Measurements from ENCODE around the gene ALKBH2.

- TF ChIP-seq CTCF (IDR thresholded peaks at IDR 0.05) (no peak), EP300 (IDR thresholded peaks at IDR 0.05) (no peak)
Measured at GRCh38 chr12:109098183-109098604, 4.9 kb upstream of the ALKBH2 start.

All from upper lobe of left lung (tissue), 4 donors.